ENCODE results near the gene NECAB3. TPM values are rescaled to one million over a fixed set of nuclear protein-coding genes. Genes with fewer than 3 reads are reported as not detected.

The NECAB3 gene
- total RNA-seq, 1 donor from 2014 or later = 24.1 TPM

DNA sequence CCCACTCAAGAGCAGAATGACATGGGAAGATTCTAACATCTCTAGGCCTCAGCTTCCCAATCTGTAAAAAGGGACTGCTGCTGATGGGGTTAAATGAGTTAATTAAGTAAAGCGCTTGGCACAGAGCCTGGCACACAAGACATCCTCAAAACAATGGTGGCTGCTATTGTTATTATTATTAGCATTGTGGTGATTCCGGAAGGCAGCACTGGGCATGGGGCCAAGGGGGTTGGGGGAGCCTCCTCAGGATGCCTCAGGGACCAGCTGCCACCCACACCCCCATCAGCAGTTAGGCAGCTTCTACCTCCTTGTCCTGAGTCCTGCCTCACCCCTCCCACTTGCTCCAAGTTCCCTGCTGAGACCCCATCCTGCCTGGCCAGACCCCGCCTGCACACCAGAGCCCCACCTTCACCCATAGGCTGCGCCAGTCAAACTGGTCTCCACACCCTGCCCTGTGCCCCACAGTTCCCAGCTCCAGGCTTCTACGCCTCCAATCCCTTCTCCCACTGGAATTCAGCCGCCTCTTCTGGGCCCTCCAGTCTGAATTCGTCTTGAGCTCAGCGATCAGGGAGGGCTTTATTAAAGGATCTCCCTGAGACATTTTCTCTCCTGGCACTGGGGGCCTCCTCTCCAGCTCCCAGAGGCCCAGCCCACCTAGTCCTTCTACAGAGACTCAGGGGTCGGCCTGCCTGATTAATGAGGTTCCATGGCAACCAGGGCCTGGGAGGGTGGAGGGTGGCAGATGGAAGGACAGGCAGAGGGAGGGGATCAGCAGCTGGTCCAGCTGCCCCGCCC, 10.5 kb upstream of the NECAB3 start:
- DNase-seq (ENCODE audit: low spot score) = no peak
- intact Hi-C loops (cut with DNase I) = loop anchor here (10.0 kb wide), 1 partner anchor 50 kb away; the partner anchor contains the start of gene ZNF341
- ATAC-seq = no peak

GRCh38 chr20:33681728-33682353, 7.6 kb upstream of the NECAB3 start:
- intact Hi-C loops (cut with DNase I) = loop anchor here (10.0 kb wide), 1 partner anchor 53 kb away; the partner anchor contains the start of gene ZNF341
- DNase-seq (ENCODE audit: low spot score) = no peak
- ATAC-seq = no peak

DNA sequence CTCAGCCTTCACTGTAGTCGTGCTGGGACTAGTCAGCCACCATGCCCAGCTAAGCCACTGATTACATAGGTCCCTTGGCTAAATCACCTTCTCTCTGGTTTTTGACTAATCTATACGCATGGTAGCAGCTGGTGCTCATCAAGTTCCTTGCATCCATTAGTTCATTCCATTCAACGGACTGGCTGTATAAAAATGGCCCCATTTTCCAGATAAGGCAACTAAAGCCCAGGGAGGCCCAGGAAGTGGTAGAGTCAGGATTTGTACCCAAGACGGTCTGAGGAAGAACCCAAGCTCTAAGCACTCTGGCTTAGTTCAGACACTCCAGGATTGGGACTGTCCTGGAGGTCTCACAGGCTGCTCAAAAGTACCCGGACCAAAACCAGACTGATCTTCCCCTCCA, 7.1 kb upstream of the NECAB3 start:
- no peak for DNase-seq (ENCODE audit: low spot score)
- intact Hi-C loops (cut with DNase I) = loop anchor here (10.0 kb wide), 1 partner anchor 54 kb away; the partner anchor contains the start of gene ZNF341
- no peak for ATAC-seq

DNA sequence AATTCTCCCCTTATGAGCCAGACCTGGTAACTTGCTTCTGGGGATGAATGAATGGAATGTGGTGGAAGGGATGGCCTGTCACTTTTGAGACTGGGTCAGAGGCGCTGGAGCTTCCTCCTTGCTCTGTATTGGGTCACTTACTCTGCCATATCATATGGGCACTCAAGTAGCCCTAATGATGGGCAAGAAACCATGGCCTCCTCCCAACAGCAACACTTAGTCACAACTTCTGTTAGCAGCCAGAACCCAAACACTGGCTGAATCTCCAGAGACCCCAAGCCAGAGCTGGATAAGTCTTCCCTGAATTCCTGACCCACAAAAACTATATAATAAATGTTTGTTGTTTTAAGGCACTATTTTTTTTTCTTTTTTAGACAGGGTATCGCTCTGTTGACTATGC, 6.5 kb upstream of the NECAB3 start:
- intact Hi-C loops (cut with DNase I) = loop anchor here (10.0 kb wide), 1 partner anchor 54 kb away; the partner anchor contains the start of gene ZNF341
- no peak for ATAC-seq
- DNase-seq (ENCODE audit: low spot score) = no peak

GRCh38 chr20:33679758-33680485, 5.7 kb upstream of the NECAB3 start:
- ATAC-seq (no peak), DNase-seq (ENCODE audit: low spot score) (no peak)
- intact Hi-C loops (cut with DNase I) = loop anchor here (10.0 kb wide), 1 partner anchor 55 kb away; the partner anchor contains the start of gene ZNF341

DNA sequence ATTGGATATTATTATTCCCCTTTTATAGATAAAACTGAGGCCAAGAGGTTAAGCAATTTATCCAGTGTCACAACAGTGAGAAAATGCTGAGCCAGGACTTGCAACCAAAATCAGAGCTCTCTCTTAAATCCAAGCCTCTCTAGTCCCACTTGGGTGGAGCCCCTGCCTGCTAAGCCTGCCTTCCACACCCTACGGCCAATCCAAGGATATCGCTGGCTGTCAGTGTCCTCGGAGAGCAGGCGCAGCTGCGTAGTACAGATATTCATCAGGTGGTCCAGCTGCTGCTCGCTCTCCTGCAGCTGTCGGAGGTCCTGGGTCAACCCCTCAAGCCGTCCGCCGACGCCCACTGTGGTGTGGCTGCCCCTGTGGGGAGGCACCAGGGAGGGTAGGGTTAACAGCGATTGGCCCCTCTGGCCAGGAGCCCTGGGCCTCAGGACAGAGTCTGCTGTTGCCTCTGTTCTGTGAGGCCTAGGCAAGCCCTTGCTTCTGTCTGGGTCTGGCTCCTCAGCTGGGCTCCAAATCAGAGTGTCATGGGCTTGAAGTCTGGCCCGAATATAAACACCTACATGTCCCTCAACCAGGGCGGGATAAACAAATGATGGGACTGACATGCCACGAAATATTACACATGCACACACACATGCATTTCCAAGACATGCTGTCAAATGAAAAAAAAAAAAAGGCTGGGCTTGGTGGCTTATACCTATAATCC, 3.9 kb upstream of the NECAB3 start:
- DNase-seq (ENCODE audit: low spot score) (no peak), ATAC-seq (peak; percentile 52)
- intact Hi-C loops (cut with DNase I) = no loop called here

DNA sequence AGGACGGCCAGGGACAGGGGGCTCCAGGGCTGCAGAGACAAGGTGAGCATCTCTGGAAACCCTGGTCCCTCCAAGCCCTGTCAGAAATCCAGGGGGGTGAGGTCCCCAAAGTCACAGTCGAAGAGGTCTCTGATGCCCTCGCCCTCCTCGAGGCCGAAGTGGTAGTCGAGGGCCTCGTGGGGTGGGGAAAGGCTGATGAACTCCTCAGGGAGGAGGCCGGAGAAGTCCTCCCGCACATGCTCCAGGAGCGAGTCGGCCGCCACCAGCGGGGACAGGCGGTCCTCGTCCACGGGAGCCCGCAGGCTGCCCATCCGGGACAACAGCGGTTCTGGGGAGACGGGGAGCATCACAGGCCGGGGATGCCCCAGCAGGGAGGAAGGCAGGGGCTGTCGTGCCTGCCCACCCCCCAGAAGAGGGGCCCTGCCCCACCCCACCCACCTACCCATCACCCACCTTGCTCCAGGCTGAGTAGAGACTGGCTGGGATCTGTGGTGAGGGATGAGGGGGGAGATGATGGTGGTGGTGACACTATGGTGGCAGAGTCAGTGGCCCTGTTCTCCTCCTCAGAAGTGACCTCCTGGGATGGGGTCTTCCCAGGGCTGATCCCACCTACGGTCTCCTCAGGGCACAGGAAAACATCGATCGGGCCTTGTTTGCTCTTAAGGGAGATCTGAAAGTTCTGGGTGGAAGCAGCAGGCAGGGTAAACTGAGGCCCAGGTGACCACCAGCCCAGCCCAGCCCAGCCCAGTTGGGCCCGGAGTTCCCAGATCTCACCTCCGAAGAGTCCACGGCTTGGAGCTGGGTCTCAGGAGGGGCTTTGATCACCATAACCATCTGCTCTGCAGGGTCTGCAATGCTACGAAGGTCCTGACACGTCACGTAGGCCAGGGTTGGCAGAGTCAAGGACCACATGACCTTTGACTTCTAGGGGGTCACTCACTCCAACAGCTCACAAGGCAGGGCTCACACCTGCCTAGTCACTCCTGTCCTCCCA, 2.7 kb upstream of the NECAB3 start:
- intact Hi-C loops (cut with DNase I) = no loop called here
- DNase-seq (ENCODE audit: low spot score) (no peak), ATAC-seq (no peak)

- ATAC-seq (no peak), DNase-seq (ENCODE audit: low spot score) (no peak)
- intact Hi-C loops (cut with DNase I) = no loop called here
These were observed 1.9 kb upstream of the NECAB3 start for GRCh38 chr20:33676121-33676520.

- intact Hi-C loops (cut with DNase I) = no loop called here
- DNase-seq (ENCODE audit: low spot score) (no peak), ATAC-seq (peak; percentile 75)
These were observed 1.1 kb upstream of the NECAB3 start for GRCh38 chr20:33675136-33675959.

- intact Hi-C loops (cut with DNase I) = no loop called here
These were observed 576 bp downstream of the NECAB3 start for GRCh38 chr20:33673410-33674293.

GRCh38 chr20:33673114-33673409, 1.2 kb downstream of the NECAB3 start:
- DNase-seq (ENCODE audit: low spot score) (no peak), ATAC-seq (no peak)
- intact Hi-C loops (cut with DNase I) = no loop called here

More at GRCh38 chr20:33673410-33674293, 576 bp downstream of the NECAB3 start:
- ATAC-seq (no peak), DNase-seq (ENCODE audit: low spot score) (no peak)

- no peak for ATAC-seq
- DNase-seq (ENCODE audit: low spot score) = no peak
- intact Hi-C loops (cut with DNase I) = no loop called here
These were observed 1.7 kb downstream of the NECAB3 start for GRCh38 chr20:33672426-33673113.

- intact Hi-C loops (cut with DNase I) = no loop called here
- ATAC-seq (no peak), DNase-seq (ENCODE audit: low spot score) (no peak)
These were observed 2.5 kb downstream of the NECAB3 start for GRCh38 chr20:33671573-33672288.

GRCh38 chr20:33670715-33671499, 3.3 kb downstream of the NECAB3 start:
- no peak for DNase-seq (ENCODE audit: low spot score)
- intact Hi-C loops (cut with DNase I) = no loop called here
- ATAC-seq = no peak
